Cerebellar nuclear complex (tissue), 1 donor: ENCODE data around the gene PRIMPOL.
"Not testable (repeated sequence)": the region's sequence is repeated elsewhere in the genome, so short reads cannot be mapped to it uniquely, and the experiment has no call there.

Source experiments
- DNase-seq, 2 experiments: peaks; one replicate each; lab custom pipeline; 2025; lab: John Stamatoyannopoulos, UW

PRIMPOL gene

DNA sequence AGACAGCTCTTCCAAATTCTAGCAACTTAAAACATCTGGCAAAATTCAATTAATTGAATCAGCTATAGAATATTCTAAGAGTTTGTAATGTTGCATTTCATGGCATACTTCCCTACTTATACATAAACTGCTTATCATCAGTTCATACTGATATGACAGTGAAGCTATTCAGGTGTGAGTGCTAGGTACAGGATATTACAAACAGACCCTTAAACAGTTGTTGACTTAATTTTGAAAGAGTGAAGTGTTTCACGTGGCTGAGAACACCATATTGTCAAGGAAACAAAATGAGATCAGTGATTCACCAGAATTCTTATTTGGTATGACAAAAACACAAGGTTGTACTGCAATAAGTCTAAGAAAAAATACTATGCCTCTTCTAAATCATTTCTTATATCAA lies 56.9 kb downstream of the PRIMPOL start:
- DNase-seq: no peak

DNA sequence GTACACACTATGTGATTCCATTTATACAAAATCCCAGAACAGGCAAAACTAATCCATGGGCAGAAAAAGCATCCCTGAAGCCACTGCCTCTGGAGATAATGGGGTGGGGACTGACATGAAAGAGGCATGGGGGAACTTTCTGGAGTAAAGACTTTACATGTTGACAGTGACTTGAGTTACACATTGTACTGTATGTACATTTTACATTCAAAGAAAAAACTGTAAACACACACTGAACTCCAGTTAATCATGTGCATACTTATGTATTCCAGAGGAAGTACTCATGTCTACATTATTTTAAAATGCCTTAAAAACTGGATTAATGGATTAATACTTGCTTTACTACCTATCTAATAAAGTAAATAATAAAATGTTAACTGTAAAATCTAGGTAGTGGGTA lies 62.8 kb downstream of the PRIMPOL start:
- no peak for DNase-seq

DNA sequence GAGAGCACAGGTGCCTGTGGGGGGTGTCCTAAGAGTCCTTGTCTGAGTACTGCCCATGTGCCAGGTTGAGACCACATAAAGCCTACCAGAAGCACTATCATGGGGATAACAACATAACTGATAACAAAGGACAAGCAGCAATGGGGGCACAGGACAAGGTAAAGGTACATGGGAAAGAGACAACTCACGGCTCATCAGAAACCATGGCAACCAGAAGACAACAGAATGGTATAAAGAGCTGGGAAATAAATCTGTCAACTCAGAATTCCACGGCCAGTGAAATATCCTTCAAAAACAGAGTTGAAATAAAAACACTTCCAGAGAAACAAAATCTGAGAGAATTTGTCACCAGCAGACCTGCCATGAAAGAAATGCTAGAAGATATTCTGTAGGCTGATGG lies 64.3 kb downstream of the PRIMPOL start:
- DNase-seq: no peak

DNA sequence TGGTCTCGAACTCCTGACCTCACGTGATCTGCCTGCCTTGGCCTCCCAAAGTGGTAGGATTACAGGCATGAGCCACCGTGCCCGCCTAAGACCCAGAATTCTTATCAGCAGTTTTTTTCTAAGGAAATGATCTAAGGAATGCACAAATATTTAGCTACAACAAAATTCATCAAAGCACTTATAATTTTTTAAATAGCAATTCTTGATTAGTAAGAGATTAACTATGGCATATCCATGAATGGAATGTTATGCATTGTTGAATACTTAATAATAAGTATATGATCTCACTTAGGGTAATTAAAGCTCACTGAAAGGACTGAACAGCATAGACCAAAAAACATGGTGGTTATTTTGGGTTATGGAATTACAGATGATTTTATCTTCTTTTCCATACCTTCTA lies 66.0 kb downstream of the PRIMPOL start:
- DNase-seq: no peak

DNA sequence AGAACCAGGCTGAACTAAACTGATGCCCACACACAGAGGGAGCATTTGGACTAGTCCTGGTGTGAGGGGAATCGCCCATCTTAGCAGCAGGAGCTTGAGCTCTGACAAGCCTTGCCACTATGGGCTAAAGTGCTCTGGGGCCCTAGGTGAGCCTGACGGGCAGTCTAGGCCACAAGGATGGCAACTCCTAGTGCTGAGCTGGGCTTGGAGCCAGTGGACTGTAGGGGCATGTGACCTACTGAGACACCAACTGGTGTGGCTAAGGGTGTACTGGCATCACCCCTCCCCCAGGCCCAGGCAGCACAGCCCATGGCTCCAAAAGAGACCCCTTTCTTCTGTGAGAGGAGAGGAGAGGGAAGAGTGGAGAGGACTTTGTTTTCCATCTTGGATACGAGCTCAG lies 69.9 kb downstream of the PRIMPOL start:
- DNase-seq: no peak

DNA sequence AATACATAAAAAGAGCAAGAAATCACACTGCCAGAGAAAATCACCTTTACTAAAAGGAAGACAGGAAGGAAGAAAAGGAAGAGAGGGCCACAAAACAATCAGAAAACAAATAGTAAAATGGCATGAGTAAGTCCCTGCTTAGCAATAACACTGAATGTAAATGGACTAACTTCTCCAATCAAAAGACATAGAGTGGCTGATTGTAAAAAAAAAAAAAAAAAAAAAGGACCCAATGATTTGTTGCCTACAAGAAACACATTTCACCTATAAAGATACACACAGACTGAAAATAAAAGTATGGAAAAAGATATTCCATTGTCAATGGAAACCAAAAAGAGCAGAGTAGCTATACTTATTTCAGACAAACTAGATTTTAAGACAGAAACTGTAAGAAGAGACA lies 71.7 kb downstream of the PRIMPOL start:
- no peak for DNase-seq

DNA sequence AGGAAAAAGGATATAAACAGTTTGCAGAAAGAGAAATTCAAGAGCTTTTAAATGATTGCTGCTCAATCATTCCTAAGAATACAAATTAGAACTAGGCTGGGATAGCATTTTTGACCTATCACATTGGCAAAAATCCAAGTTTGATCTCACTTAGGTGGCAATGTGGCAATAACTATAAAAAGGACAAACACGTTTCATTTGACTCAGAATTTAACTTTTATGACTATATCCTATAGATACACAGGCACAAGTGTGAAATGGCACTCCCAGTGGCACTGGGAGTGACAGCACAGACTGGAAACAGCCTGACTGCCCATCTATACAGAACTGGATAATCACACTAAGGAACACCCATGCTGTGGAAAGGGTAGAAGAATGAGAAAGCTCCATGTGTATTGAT lies 73.3 kb downstream of the PRIMPOL start:
- DNase-seq: no peak

DNA sequence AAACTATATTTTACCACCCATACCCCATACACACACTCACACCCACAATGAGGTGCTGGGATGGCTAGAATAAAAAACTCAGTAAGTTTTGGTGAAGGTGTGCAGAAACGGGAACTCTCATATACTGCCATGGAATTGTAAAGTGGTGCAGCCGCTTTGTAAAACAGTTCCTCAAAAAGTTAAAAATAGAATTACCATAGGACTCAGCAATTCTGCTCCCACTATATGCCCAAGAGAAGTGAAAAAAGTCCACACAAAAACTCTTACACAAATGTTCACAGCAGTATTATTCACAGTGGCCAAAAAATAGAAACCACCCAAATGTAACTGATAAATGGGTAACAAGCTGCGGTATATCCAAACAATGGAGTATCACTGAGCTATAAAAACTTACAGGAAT lies 77.9 kb downstream of the PRIMPOL start:
- DNase-seq: no peak

DNA sequence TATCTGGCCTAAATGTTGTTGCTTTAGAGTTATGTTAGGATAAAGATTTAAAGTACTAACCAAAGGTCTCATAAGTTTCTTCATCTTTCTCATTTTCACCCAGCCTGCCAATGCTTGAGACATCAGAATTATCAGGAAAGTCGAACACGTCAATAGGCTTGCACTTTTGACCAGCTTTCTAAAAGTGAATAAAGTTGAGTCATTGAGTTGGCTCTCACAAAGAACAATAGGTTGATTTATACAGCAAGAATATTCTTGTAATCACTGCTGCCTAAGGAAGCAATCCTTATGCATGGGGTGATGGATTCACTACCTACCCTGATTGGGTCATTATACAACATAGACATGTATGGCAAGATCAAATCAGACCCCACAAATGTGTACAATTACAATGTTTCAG lies 79.3 kb downstream of the PRIMPOL start:
- DNase-seq: no peak

DNA sequence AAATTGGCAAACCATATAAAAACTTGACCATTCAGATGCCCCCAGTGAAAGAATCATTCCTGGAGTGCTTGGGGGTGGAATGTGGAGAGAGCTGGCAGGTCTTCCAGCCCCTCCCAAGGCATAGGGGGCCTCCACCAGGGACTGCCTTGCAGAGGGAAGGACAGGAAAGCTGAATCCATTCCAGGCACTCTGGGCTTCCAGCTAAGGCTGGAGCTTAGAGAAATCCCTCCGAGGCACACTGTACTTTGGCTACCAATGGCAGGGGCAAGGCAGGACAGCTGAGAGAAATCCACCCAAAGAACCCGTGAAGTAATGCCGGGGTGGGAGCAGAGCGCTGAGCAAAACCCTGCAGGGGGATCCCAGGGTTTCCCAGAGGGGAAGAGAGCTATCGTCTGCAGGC lies 80.4 kb downstream of the PRIMPOL start:
- DNase-seq: no peak

DNA sequence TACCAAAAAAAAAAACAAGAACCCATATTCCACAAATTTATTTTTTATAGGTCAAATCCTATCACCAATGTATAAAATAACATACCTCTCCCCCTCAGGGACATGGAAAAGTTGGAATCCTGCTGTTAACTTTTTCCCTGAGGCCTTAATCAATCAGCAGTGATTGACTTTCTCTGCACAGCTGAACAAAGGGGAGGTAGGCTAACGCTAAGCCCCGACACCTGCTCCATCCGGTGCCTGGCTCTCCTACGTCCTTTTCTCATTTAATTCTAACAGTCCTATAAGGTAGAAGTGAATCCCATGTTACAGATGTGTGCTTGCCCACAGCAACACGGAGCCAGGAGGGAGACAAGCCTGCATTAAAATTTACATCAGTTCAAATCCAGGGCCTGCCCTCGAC lies 81.5 kb downstream of the PRIMPOL start:
- no peak for DNase-seq

DNA sequence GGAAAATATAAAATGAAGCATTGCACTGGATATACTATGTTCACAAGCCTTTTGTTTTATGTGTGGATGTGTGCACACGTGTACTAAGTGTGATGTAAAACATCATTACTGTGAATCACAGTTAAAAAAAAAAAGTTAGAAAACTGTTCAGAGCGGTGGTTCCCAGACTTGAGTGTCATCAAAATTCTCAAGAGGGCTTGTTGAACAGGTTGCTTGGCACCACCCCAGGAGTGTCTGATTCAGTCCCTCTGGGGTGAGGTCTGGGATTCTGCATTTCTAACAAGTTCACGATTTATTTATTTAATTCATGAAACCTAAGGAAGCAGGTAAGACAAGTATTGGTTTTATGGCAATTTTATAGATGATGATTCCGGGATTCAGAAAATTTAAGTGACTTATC lies 82.6 kb downstream of the PRIMPOL start:
- DNase-seq: no peak

DNA sequence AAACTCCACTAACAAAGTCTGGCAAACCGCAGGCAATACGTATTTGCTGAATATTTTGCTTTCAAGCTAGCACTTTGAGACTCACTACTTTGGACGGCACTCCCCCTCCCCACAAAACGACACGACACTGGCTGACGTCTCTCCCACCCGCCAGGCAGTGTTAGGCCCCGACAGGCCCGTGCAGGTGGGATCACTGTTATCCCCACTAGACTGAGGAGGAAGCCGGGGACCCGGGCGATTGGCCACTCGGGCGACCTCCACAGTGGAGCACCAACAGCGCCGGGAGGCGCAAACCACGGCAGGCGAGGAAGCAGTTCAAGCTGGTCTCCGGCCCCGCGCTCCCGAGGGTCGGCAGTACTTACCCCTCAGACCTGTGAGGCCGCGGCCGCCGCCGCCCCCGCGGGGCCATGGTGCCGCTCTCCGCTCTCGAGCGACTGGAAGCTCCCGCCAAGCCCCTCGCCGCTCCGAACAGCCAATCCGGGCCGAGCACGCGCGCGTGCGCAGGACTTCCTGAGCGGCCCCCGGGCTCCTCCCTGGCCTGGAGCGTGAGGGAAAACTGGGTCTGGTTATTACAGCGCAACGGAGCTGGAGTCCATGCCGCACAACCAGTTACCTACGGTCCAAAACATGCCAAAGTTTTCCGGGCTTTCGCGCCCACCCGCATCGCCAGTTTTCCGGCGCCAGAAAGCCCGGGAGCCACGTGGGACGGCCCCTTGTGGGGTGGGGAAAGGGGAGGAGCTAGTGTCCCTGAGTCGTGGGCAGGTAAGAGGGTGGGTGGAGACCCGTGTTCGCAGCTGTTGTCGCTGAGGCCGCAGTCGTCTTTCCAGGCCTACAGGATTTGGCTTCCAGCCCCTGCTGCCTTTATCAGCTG lies 84.4 kb downstream of the PRIMPOL start, which contains the start of gene CENPU:
Gene CENPU, minus strand, starts transcription at position 443 of the 871 bp plus-strand sequence. Its CDS starts 34 bp downstream, at position 409.
- DNase-seq: peak; percentile 72 to 92

DNA sequence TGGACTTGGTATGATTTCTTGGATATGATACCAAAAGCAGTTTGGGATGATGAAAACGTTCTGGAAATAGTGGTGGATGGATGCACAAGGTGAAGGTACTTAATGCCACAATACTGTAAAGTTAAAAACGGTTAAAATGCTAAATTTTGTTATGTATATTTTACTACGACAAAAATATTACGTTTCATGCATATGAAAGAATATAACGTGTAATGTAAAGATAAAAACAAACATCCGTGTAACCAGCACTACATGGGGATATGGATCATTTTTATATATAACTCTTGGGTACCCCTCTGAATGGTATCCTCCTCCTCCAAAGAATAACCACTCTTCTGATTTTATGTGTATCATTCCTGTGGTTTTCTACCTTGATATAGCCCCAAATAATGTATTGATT lies 85.2 kb downstream of the PRIMPOL start:
- no peak for DNase-seq

DNA sequence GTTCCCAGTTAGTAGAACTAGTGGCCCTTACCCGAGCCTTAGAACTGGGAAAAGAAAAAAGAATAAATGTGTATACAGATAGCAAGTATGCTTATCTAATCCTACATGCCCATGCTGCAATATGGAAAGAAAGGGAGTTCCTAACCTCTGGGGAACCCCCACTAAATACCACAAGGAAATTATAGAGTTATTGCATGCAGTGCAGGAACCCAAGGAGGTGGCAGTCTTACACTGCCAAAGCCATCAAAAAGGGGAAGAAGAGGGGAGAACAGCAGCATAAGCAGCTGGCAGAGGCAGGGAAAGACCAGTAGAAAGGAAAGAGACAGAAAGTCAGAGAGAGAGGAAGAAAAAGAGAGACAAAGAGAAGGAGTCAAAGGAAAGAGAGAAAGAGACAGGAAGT lies 90.0 kb downstream of the PRIMPOL start:
- DNase-seq: not testable (repeated sequence)

DNA sequence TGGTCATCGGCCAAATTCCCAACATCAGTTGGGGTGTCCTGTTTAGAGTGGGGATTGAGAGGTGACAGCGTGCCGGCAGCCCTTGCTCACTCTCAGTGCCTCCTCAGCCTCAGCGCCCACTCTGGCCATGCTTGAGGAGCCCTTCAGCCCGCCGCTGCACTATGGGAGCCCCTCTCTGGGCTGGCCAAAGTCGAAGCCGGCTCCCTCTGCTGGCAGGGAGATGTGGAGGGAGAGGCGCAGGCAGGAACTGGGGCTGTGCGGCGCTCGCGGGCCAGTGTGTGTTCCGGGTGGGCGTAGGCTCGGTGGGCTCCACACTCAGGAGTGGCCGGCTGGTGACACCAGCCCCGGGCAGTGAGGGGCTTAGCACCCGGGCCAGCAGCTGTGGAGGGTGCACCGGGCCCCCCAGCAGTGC lies 91.4 kb downstream of the PRIMPOL start:
- DNase-seq: no peak

DNA sequence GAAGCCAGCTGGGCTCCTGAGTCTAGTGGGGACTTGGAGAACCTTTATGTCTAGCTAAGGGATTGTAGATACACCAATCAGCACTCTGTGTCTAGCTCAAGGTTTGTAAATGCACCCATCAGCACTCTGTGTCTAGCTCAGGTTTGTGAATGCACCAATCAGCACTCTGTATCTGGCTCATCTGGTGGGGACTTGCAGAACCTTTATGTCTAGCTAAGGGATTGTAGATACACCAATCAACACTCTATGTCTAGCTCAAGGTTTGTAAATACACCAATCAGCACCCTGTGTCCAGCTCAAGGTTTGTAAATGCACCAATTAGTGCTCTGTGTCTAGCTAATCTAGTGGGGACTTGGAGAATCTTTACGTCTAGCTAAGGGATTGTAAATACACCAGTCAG lies 92.1 kb downstream of the PRIMPOL start:
- DNase-seq: not testable (repeated sequence)

DNA sequence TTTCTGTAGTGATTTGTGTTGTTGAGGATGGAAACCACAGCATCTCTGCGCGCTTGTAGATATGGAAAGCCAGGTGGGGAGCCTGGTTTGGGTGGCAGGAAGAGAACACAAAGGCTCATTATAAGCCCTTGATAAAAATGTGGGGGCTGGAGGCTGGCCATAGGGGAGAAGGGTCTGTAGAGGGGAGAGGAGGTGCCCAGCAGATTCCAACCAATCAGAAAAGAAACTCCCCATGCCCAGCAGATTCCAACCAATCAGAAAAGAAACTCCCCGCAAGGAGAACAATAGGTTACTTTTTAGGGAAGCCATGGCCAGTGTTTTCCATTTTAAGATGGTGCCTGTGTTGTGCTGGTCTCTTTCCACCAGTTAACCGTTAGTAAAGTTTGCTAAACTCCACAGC lies 94.1 kb downstream of the PRIMPOL start:
- DNase-seq: no peak

DNA sequence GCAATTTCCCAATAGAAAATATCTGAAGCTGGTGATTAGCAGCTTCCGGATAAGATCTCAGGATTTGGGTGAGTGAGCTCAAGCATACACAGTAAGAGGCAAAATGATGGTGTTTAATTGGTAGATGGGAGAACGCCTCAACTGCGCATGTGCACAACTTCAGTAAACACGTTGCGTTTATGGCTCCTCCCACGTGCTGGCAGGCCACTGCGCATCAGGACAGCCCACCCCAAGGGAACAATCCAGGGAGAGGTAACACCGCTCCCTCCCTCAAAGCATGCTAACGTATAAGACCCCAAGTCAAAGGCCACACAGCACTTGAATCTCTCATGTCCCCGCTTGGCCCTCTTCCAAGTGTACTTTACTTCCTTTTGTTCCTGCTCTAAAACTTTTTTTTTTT lies 94.7 kb downstream of the PRIMPOL start:
- no peak for DNase-seq
